ENCODE results near the gene MMP8. TPM values are rescaled to one million over a fixed set of nuclear protein-coding genes. Genes with fewer than 3 reads are reported as not detected.

The MMP8 gene
- total RNA-seq, 1 experiment from 2014 or later: not detected

GRCh38 chr11:102760344-102761035, 35.7 kb upstream of the MMP8 start:
- TF ChIP-seq CTCF (conservative IDR thresholded peaks at IDR 0.05; ENCODE audit: low read depth, low read length): no peak
- TF ChIP-seq EZH2phosphoT487 (IDR thresholded peaks at IDR 0.05; ENCODE audit: borderline replicate concordance, low read length): no peak
- TF ChIP-seq EZH2 (IDR thresholded peaks at IDR 0.05; ENCODE audit: low read length, unreplicated experiment): no peak
- ATAC-seq (peak; percentile 71), DNase-seq (peak; percentile 97)
- intact Hi-C loops (cut with micrococcal nuclease): loop anchor here (1.0 to 5.0 kb wide), 2 partner anchors 23 to 37 kb away; partner anchors contain the start of gene MMP1
- Histone ChIP-seq H3K9me3 (ENCODE audit: low read length) (no peaks in the 10 kb centered on the region), H3K27me3 (ENCODE audit: low read length) (no peaks in the 10 kb centered on the region), H4K20me1 (ENCODE audit: low read length) (no peaks in the 10 kb centered on the region), H3K4me2 (ENCODE audit: low read length) (peak overlapping the region; percentile 41), H3K4me3 (ENCODE audit: low read length) (no peak overlapping the region), H2AFZ (ENCODE audit: low read length) (no peak overlapping the region), H3K9ac (ENCODE audit: low read length) (no peak overlapping the region), H3K36me3 (ENCODE audit: low read depth, low read length) (no peaks in the 10 kb centered on the region), H3K79me2 (ENCODE audit: low read length) (no peaks in the 10 kb centered on the region), H3K9me2 (replicated peaks; ENCODE audit: low read length) (no peaks in the 10 kb centered on the region), H3F3A (ENCODE audit: low read length, unreplicated experiment) (no peaks in the 10 kb centered on the region), H3K27ac (ENCODE audit: low read length) (peak overlapping the region; percentile 9), H3K4me1 (ENCODE audit: insufficient read depth, low read length) (peaks cover 44% of the 10 kb centered on the region)
- ChIA-PET CTCF (interaction anchor here (0.9 kb wide), 1 partner anchor 276 kb away, joined by 3 read pairs; no protein-coding TSS in a partner anchor), POLR2A (ENCODE audit: unreplicated experiment) (no interaction called here)
- BruUV-seq (replicated peaks): no TSS peak

GRCh38 chr11:102757823-102758549, 33.2 kb upstream of the MMP8 start:
- Histone ChIP-seq H3K79me2 (ENCODE audit: low read length) (no peaks in the 10 kb centered on the region), H3F3A (ENCODE audit: low read length, unreplicated experiment) (no peaks in the 10 kb centered on the region), H3K9ac (ENCODE audit: low read length) (no peak overlapping the region), H3K27ac (ENCODE audit: low read length) (no peak overlapping the region), H4K20me1 (ENCODE audit: low read length) (no peaks in the 10 kb centered on the region), H3K4me2 (ENCODE audit: low read length) (no peak overlapping the region), H3K4me1 (ENCODE audit: insufficient read depth, low read length) (peaks cover 32% of the 10 kb centered on the region), H3K9me2 (replicated peaks; ENCODE audit: low read length) (no peaks in the 10 kb centered on the region), H3K4me3 (ENCODE audit: low read length) (no peak overlapping the region), H3K27me3 (ENCODE audit: low read length) (peaks cover 9% of the 10 kb centered on the region; the same call in 1 of the 2 replicates), H3K36me3 (ENCODE audit: low read depth, low read length) (no peaks in the 10 kb centered on the region), H2AFZ (ENCODE audit: low read length) (no peak overlapping the region), H3K9me3 (ENCODE audit: low read length) (no peaks in the 10 kb centered on the region)
- POLR2A ChIA-PET (ENCODE audit: unreplicated experiment): no interaction called here
- CTCF ChIA-PET: no interaction called here
- ATAC-seq (no peak), DNase-seq (peak; percentile 28)
- intact Hi-C loops (cut with micrococcal nuclease): no loop called here
- TF ChIP-seq EZH2phosphoT487 (IDR thresholded peaks at IDR 0.05; ENCODE audit: borderline replicate concordance, low read length) (no peak), CTCF (conservative IDR thresholded peaks at IDR 0.05; ENCODE audit: low read depth, low read length) (no peak), EZH2 (IDR thresholded peaks at IDR 0.05; ENCODE audit: low read length, unreplicated experiment) (no peak)
- no TSS peak for BruUV-seq (replicated peaks)

- H3K9ac ChIP-seq (ENCODE audit: low read length): no peak overlapping the region
- TF ChIP-seq EZH2 (IDR thresholded peaks at IDR 0.05; ENCODE audit: low read length, unreplicated experiment): no peak
- TF ChIP-seq EZH2phosphoT487 (IDR thresholded peaks at IDR 0.05; ENCODE audit: borderline replicate concordance, low read length): no peak
- TF ChIP-seq CTCF (conservative IDR thresholded peaks at IDR 0.05; ENCODE audit: low read depth, low read length): no peak
- no peak for ATAC-seq
- H3K79me2 ChIP-seq (ENCODE audit: low read length): no peaks in the 10 kb centered on the region
- intact Hi-C loops (cut with micrococcal nuclease): no loop called here
- ChIA-PET POLR2A (ENCODE audit: unreplicated experiment) (no interaction called here), CTCF (no interaction called here)
- no peaks in the 10 kb centered on the region for H3K9me3 ChIP-seq (ENCODE audit: low read length)
- H3K4me2 ChIP-seq (ENCODE audit: low read length): no peak overlapping the region
- H4K20me1 ChIP-seq (ENCODE audit: low read length): no peaks in the 10 kb centered on the region
- no peak overlapping the region for H3K27ac ChIP-seq (ENCODE audit: low read length)
- H3K36me3 ChIP-seq (ENCODE audit: low read depth, low read length): no peaks in the 10 kb centered on the region
- H2AFZ ChIP-seq (ENCODE audit: low read length): no peak overlapping the region
- no peak for DNase-seq
- H3F3A ChIP-seq (ENCODE audit: low read length, unreplicated experiment): no peaks in the 10 kb centered on the region
- peaks cover 31% of the 10 kb centered on the region for H3K27me3 ChIP-seq (ENCODE audit: low read length)
- no TSS peak for BruUV-seq (replicated peaks)
- H3K4me1 ChIP-seq (ENCODE audit: insufficient read depth, low read length): no peaks in the 10 kb centered on the region
- no peaks in the 10 kb centered on the region for H3K9me2 ChIP-seq (replicated peaks; ENCODE audit: low read length)
- no peak overlapping the region for H3K4me3 ChIP-seq (ENCODE audit: low read length)
Observed at GRCh38 chr11:102753267-102753666, 28.5 kb upstream of the MMP8 start.

All from PC-3 (cell line).